ENCODE results near the gene RAB30. TPM values are rescaled to one million over a fixed set of nuclear protein-coding genes. Genes with fewer than 3 reads are reported as not detected.

RAB30 gene
- total and polyA plus RNA-seq, 9 of the 15 experiments (the other 6 are each of a cell fraction or from before 2014, with no cell fraction given): 0.29 to 1.3 (median 1.0) TPM

- no peak for TF ChIP-seq ZBTB5 (IDR thresholded peaks at IDR 0.05)
- TF ChIP-seq CHAMP1 (IDR thresholded peaks at IDR 0.05): no peak
- 0 out of 4 replicates have a peak, but pooled peaks of 1 of the 2 experiments have one; percentile 19 for TF ChIP-seq FOXK2 (conservative IDR thresholded peaks at IDR 0.05 in 1 of 2, IDR thresholded peaks at IDR 0.05 in 1 of 2; ENCODE audit: low read depth in 2 of 2)
- 0 out of 4 replicates have a peak, but pooled peaks of 1 of the 2 experiments have one; percentile 27 for TF ChIP-seq MNT (conservative IDR thresholded peaks at IDR 0.05)
- no peak for TF ChIP-seq MAFG (tag; conservative IDR thresholded peaks at IDR 0.05)
- 0 out of 2 replicates have a peak, but pooled peaks have one; percentile 23 for TF ChIP-seq MGA (IDR thresholded peaks at IDR 0.05)
- no peak for TF ChIP-seq TCF7L2 (IDR thresholded peaks at IDR 0.05; ENCODE audit: low read depth, low read length)
Observed at GRCh38 chr11:83087035-83087434, 15.3 kb upstream of the RAB30 start (continued).
